Esophagus mucosa (tissue), 1 donor: Measurements from ENCODE around the gene DTD1. TPM values are rescaled to one million over a fixed set of nuclear protein-coding genes. Genes with fewer than 3 reads are reported as not detected.

Source experiments
- ATAC-seq: fragments of 200-7000 bp; cut with Tn5 transposase; one replicate; pipeline ENCODE4 v1.9.1; 2020
- total RNA-seq: library from RNA; stranded (reverse); gene quantifications from one replicate; pipeline ENCODE4 v1.2.4, GENCODE V29; 2023
- donor health status: DM: yes; HTN: yes; CAD: no.

DTD1 gene
- total RNA-seq, 1 donor from 2014 or later = 36.1 TPM

DNA sequence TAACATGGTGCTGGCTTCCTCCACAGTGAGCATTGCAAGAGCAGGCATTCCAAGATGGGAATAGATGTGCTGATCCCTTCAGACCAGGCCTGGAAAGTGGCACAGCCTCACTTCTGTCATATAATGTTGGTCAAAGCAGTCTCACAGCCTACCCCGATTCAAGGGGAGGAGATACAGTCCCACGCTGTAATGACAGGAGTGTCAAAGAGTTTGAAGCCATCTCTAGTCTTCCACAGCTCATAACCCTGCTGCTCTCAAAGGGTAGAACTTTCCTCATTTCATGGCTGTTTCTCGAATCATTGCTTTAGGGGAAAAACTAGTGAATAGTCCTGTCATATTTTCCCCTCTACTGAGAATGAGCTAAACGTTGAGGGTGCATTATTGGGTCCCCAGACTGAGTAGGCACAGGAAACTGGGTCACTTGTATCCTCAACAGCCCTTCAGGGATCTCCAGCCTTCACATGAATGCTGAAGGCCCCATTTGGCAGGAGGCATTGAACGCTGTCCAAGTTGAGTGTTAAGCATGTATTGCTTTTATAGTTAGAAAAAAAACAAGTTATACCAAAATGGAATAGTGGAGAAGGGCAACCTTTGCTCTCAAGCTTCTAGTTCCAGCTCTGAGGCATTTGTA is 27.3 kb downstream of the DTD1 start:
- no peak for ATAC-seq

DNA sequence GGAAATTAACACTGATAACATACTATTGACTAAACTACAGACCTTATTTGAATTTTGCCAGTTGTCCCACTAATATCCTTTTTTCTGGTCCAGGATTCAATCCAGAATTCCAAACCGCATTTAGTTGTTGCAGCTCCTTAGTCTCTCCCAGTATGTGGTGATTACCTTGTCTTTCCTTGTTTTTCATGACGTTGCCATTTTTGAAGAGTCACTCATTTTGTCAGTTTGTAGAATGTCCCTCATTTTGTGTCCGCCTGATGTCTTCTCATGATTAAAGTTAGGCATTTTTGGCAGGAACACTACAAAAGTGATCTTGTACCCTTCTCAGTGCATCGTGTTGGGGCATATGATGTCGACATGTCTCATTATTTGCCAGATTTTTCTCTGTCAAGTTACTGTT is 33.1 kb downstream of the DTD1 start:
- ATAC-seq = no peak

DNA sequence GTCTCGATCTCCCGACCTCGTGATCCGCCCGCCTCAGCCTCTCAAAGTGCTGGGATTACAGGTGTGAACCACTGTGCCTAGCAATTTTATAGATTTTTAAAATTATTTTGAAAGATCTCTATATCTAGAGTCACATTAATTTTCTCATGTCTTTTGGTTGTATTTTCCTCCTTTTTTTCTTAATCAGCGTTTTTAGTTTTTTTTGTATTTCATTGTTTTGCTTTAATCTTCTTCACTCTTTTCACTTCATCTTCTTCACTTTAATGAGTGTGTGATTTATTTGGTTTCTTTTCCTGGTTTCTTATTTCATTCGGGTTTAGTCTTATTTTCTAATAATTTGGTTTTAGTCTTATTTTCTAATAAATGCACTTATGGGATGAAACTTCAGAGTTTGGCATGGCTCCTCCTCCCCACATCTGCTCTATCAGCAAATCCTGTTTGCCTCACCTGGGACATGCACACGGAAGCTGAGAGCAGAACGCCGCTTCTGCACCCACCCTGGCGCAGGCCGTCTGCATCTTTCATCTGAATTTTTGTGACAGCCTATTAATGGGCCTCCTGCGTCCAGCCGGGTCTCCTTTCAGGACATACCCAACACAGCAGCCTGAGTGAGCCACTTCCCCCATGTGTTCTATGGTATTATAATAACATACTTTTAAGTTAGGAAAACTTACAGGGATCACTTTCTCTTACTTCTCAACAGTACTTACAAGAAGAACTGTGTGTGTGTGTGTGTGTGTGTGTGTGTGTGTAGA is 35.5 kb downstream of the DTD1 start:
- ATAC-seq = no peak

GRCh38 chr20:18624948-18625347 is 37.1 kb downstream of the DTD1 start:
- ATAC-seq = no peak

GRCh38 chr20:18625907-18626655 is 38.2 kb downstream of the DTD1 start:
- ATAC-seq = no peak

GRCh38 chr20:18628330-18628920 is 40.6 kb downstream of the DTD1 start:
- peak; percentile 62 for ATAC-seq

DNA sequence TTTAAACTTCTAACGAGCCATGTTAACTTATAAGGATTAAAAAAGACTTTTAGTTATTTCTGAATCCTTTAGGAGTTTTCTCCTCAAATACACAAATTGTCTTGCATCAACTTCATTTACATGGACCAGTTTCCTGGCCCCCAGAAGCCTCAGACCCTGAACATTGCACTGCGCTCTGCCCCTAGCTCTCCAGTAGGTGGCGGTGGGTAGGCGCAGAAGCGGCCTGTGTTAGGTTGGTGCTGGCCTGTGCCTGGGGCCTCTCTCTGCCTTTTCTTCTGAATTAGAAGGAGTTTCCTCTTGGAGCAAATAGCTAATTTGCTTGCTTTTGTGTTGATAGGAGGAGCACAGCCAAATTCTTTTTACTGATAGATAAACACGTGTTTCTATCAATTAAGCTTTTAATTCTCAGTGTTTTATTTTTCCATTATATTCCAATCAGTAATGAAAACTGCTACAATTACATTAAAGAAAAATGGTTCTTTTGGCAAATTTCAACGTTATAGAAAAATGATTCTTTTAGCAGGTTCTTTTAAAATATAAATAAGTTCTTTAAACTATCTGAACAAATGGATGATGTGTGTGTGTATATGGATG is 44.4 kb downstream of the DTD1 start:
- peak; percentile 84 for ATAC-seq

DNA sequence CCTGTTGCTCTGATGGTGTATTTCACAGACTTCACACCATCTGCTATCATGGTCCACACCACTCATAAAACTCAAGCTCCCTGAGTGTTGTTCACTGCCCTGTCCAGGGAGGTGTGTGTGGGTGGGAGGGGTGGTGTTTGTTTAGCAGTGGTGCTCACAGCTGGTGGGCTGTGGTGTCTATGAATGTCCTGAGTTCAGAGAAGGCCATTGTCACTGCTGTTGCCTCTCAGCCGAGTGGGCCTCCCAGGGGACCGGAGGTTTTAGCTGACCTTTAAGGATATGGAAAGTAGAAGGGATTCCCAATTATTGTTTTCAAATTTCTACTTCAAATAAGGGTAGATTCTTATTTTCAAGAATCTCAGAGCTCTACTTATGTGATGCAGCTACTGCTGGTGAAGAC is 45.6 kb downstream of the DTD1 start:
- ATAC-seq = no peak

GRCh38 chr20:18634501-18634900 is 46.6 kb downstream of the DTD1 start:
- no peak for ATAC-seq

- no peak for ATAC-seq
These were observed 47.5 kb downstream of the DTD1 start for GRCh38 chr20:18635380-18635779.

- no peak for ATAC-seq
These were observed 49.4 kb downstream of the DTD1 start for GRCh38 chr20:18637224-18637623.

- no peak for ATAC-seq
These were observed 50.9 kb downstream of the DTD1 start for GRCh38 chr20:18638768-18639167.

DNA sequence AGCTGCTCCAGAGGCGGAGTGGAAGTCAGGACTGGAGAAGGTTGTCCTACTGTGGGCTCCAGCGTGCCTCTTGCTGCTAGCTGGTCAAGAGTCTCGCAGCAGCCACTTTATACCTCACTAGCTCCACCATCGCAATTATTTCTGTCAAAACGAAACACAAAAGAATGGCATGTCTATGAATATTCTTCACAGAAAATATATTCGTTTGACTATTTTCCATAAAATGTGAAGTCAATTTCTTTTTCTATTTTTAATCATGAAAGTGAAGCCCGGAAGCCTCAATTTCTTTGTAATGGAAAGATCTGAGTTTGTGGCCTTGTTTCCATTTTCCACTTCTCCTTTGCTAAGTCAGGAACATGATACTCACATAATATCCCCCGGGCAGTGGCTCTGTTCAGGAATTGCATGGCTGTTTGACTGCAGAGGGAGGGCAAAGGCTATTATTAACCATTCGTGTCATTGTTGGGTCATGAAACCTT is 51.7 kb downstream of the DTD1 start:
- ATAC-seq = no peak

DNA sequence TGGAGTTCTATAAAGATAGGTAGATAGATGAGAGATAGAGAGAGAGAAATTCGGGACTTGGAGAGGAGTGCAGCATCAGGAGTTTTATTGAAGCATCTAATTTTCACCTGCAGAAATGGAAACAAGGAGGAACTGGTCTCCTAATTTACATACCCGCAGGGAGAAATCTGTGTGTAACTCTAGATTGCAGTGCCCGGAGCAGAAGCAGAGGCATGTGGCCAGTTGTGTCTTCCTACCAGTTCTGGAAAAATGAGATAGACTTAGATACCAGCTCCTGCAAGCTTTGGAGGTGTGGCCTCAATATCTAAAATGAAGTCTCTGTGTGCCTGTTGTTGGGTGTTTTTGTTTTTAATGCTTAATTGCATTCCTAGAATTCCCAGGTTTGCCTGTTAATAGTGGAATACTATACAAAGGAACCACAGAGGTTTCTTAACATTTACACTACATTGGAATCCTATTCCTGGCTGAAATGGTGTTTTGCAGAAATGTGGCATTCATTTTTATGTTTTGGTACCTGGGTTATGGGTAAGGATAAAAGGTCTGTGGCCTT is 57.4 kb downstream of the DTD1 start:
- ATAC-seq = no peak

- ATAC-seq = no peak
These were observed 58.0 kb downstream of the DTD1 start for GRCh38 chr20:18645851-18646250.

DNA sequence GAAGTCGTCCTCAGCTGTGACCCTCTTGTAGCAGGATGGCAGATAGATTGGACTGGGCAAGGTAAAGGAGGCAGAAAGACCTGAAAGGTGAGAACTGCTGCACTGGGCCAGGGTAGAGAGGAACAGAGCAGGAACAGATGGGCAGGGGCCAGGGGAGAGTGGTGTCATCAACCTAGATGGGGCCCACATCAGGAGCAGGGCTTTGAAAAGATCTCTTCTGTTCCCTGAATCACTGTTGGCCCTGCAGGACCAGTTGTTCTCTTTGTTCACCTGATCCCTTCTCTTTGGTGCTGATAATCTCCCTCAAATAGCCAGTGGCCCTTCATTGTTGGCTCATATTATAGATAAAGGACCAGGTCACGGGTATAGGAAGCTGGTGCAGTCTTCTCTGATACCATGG is 59.9 kb downstream of the DTD1 start:
- ATAC-seq = peak; percentile 72

- no peak for ATAC-seq
These were observed 62.4 kb downstream of the DTD1 start for GRCh38 chr20:18650224-18650623.

DNA sequence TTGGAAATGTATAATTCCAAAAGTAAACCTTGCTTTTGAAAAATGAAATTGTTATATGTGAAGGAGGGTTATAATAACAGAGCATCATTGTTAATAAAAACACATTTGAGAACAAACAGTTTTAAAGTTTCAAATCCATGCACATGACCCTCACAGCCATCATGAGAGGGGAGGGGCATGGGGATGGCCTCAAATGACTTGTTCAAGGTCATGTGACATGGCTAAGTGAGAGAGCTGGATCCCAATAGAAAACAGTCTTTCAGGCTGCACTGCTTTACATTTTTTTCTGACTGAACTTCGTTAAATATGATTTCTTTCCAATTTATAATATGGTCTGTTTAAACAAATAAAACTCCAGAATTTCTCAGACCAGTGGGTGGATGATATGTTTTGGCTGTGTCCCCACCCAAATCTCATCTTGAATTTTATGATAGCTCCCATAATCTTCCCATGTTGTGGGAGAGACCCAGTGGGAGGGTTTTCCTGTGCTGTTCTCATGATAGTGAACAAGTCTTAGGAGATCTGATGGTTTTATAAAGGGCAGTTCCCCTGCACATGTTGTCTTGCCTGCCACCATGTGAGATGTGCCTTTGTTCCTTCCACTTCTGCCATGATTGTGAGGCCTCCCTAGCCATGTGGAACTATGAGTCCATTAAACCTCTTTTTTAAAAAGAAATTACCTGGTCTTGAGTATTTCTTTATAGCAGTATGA is 66.0 kb downstream of the DTD1 start:
- no peak for ATAC-seq

- no peak for ATAC-seq
These were observed 66.6 kb downstream of the DTD1 start for GRCh38 chr20:18654448-18654773.

GRCh38 chr20:18657575-18657974 is 69.7 kb downstream of the DTD1 start:
- peak; percentile 96 for ATAC-seq

GRCh38 chr20:18662279-18663040 is 74.6 kb downstream of the DTD1 start:
- ATAC-seq = no peak
